AG09309 (cell line): ENCODE measurements around the gene MBD5.
"Not testable (repeated sequence)": the region's sequence is repeated elsewhere in the genome, so short reads cannot be mapped to it uniquely, and the experiment has no call there.

ENCODE experiments used
- DNase-seq: peaks from one replicate; pipeline ENCODE4 v3.0.0-alpha.2; 2010; ENCODE audit warnings: low read depth
- H3K4me3 ChIP-seq: 2 replicates; pipeline ENCODE4 v1.5.1; 2011; ENCODE audit warnings: mild to moderate bottlenecking, low read depth, low read length, moderate library complexity; ENCODE audit not compliant: control insufficient read depth
- CTCF ChIP-seq: IDR thresholded peaks from 2 replicates; pipeline ENCODE4 v1.5.1; 2011; ENCODE audit warnings: mild to moderate bottlenecking, low read depth, low read length, inconsistent platforms; ENCODE audit not compliant: insufficient read depth, control insufficient read depth; ENCODE audit errors: missing control alignments

The MBD5 gene

DNA sequence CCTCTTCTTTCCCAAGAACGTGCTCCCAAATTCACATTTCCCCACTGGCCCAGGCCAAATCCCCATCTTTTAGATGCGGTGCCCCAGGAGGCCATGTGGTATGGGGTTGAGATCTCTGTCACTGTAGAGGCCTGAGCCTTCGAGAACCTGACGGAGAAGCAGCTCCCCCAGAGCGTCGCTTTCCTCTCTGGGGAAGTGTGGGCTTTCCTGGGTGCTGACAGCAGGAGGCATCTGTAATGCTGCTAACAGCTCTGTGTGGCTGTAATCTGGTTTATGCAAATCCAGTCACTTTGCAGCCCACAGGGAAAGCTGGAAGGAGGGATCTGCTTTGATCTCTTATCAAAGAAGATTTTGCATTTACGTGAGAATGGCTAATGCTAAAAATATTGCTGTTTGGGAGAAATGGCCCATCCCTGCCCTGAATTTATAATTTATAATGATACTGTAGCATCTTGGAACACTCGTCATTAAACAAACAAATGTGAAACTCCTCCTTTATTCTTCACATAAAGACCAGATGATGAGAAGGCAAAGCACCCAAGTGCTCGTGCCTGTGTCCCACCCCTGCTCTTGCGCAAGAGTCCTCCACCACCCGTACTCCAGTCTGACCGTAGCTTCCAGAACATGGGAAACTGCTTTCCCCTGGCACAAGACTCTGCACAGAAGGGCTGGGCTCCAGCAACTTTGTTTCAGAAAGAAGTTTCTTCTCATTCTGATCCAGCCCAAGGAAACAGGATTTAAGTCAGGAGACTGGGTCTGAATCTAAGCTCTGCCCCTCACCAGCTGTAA lies 513.7 kb downstream of the MBD5 start:
- DNase-seq = no peak
- H3K4me3 ChIP-seq = no peak overlapping the region
- TF ChIP-seq CTCF = no peak

DNA sequence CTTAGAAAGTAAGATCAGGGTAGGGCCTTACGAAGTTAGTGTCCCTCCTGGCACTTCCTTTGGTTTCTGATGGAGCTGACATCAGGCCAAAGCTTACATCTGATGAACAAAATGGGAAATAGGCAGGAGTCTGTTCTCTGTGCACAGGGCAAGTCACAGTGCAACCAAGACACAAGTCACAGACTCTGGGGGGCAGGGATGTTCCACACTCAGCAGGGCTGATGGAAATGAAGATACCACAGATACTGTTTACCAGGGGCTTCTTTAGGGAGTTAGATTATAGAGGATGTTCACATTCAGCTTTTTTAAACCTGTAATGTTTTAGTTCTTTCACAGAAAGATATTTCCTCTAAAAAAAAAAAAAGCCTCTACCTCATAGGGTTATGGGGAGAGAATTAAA lies 517.5 kb downstream of the MBD5 start:
- TF ChIP-seq CTCF = no peak
- H3K4me3 ChIP-seq = no peak overlapping the region
- DNase-seq = no peak

- TF ChIP-seq CTCF = no peak
- H3K4me3 ChIP-seq = no peak overlapping the region
- no peak for DNase-seq
Observed at GRCh38 chr2:148540022-148540421, 519.1 kb downstream of the MBD5 start.

DNA sequence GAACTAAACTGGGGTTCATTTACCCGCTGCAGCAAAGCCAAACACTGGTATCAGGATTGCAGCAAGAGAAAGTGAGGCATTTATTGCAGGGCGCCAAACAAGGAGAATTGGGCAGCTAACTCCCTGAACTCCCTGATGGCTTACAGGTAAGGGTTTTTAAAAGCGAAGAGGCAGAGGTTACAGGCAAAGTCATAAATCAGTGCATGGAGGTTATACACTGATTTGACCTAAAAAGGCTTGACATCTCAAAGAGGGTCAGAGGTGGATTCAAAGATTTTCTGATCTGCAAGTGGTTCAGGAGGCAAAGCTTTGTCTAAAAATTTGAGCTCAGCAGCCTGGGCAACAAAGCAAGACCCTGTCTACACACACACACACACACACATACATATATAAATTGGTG lies 520.9 kb downstream of the MBD5 start:
- no peak overlapping the region for H3K4me3 ChIP-seq
- no peak for TF ChIP-seq CTCF
- DNase-seq = no peak

DNA sequence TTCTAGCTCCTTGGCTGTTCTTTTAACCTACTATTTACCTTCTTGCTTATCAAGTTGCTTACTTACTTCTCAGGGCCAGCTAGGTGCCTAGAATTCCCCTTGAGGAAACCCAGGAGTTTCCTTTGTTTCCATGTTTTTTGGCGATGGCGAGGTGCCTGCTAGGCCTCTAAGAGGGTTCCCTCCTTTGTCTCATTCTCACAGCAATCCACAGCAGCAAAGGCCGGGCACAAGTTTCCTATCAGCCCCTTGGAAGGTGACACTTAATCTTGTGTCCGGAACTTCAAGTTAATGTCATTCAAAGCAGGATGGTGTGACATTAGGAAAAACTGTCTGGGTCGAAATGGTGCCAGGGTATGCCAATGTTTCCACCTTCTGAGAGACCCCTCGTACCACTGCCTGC lies 521.7 kb downstream of the MBD5 start:
- H3K4me3 ChIP-seq = no peak overlapping the region
- no peak for DNase-seq
- no peak for TF ChIP-seq CTCF

DNA sequence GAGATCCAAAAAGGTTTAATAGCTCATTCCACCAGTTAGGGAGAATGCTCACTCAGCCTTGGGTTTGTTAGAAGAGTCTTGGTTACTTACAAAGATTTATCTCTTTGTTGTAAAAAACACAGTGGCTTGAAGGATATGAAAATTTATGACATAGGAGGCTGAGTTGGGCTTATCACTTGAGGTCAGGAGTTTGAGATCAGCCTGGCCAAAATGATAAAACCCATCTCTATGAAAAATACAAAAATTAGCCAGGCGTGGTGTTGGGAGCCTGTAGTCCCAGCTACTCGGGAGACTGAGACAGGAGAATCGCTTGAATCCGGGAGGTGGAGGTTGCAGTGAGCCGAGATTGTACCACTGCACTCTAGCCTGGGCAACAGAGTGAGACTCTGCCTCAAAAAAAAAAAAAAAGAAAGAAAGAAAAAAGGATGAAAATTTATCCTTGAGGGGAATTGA lies 522.2 kb downstream of the MBD5 start:
- H3K4me3 ChIP-seq, DNase-seq: not testable (repeated sequence)

DNA sequence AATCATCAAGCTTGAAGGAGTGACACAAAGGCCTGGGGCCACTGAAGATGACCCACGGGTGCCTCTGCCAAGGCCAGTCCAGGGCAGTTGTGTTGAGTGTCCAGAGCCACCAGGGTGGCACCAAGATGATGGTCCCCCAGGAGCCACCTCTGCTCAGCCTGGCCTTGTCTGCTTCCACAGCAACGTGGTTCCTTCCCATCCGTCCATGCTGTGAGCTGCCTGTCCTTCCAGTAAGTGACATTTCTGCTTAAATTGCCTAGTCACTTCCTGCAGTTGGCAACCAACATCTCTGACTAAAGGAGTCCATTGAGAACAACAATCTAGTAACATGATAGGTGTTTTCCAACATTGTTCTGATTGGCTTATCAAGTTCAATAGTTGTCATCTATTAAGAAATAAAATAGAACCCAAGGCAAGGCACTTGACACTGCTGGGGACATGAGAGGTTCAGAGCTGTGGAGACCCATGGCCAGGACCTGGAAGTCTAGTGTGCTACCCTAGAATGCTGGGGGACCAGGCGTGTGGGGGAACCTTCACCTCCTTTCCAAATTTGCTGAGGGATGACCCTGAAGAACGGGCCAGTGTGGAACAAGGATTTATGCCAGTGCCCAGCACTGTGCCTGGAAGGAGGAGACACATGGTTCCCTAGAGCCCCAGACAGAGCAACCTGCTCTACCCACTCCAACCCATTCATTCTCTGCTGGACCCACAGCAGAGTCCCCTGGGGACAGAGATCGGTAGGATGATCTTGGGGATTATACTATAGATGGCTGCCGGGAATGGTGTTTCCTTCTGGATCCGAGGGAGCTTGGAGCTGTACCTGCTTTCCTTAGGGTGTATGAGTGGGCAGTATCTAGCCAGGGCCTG lies 524.7 kb downstream of the MBD5 start:
- no peak for TF ChIP-seq CTCF
- no peak for DNase-seq
- no peak overlapping the region for H3K4me3 ChIP-seq
